D721Med (cell line): ENCODE results near the gene JMJD1C.

Experiments used
- DNase-seq: peaks from one replicate; pipeline ENCODE4 v3.0.0; 2011; ENCODE audit warnings: low spot score; ENCODE audit not compliant: insufficient read length
- FAIRE-seq: peaks from 2 replicates; lab custom pipeline; 2011; peaks lifted over from hg19 to GRCh38; lab: Jason Lieb, UNC
- CTCF ChIP-seq: IDR thresholded peaks from 2 replicates; pipeline ENCODE4 v1.5.1; 2012; ENCODE audit warnings: mild to moderate bottlenecking, control low read depth; ENCODE audit not compliant: insufficient read depth; ENCODE audit errors: missing control alignments

The JMJD1C gene

GRCh38 chr10:63146503-63146902, 319.3 kb downstream of the JMJD1C start:
- DNase-seq, result no peak
- TF ChIP-seq CTCF, result no peak
- no peak for FAIRE-seq

DNA sequence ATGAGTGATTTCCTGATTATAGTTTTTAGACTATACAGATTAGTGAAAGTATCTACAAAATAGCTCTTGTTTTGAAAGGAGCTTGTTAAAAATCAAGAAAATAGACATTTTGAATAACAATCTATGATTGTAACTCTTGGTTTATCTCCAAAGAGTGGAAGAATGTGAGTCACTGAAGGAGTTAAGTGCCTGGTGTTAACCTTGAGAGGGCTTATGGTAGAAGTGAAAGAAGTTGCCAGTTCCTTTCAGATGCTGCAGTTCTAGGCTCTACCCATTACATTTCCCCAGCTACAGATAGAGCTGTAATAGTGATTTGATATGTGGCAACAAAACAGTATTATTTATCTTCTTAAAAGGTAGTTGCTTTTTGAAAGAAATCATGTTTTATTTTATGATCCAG, 320.0 kb downstream of the JMJD1C start:
- FAIRE-seq, result no peak
- no peak for DNase-seq
- no peak for TF ChIP-seq CTCF

- FAIRE-seq, result no peak
- no peak for DNase-seq
- TF ChIP-seq CTCF, result no peak
Measured at GRCh38 chr10:63143987-63144386, 321.8 kb downstream of the JMJD1C start.

DNA sequence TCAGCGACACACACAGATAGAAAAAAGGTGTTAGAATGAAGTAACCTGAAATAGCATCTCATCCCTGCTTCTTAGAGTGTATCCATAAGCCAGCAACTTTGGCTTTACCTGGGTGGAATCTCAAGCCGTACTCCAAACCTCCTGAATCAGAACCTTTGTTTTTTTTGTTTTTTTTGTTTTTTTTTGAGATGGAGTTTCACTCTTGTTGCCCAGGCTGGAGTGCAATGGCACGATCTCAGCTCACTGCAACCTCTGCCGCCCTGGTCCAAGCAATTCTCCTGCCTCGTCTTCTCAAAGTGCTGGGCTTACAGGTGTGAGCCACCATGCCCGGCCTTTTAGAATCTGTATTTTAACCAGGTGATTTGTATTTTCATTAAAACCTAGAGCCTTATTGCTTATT, 323.6 kb downstream of the JMJD1C start:
- TF ChIP-seq CTCF, result no peak
- DNase-seq (no peak), FAIRE-seq (no peak)

- FAIRE-seq, result no peak
- no peak for DNase-seq
Measured at GRCh38 chr10:63140077-63140476, 325.7 kb downstream of the JMJD1C start.

DNA sequence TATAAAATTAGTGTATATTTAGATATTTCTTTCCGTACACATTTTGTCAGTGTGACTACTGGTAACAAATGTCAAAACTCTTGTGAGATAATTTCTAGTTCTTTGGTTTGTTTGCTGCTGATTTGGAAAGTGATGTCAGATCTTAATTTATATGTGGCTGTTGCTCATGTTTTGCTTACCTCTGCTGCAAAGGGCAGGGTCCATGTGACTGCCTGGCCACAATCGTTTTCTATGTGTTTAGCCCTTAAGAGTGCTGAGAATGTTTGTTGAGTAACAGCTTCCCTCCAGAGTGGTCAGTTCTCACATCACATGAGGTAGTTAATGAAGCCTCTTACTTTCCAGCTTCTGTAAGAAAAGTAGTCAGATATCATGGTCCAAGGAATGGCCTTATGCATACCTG, 328.5 kb downstream of the JMJD1C start:
- no peak for FAIRE-seq
- TF ChIP-seq CTCF, result no peak
- DNase-seq, result no peak

More at GRCh38 chr10:63140077-63140476, 325.7 kb downstream of the JMJD1C start:
- TF ChIP-seq CTCF, result no peak

- DNase-seq (no peak), FAIRE-seq (no peak)
- TF ChIP-seq CTCF, result no peak
Measured at GRCh38 chr10:63133821-63134557, 331.8 kb downstream of the JMJD1C start.
